SK-N-MC (cell line): ENCODE measurements around the gene SLC27A3.

Experiments
- DNase-seq: peaks from one replicate; pipeline ENCODE4 v3.0.0-alpha.2; 2011; ENCODE audit warnings: low read depth, low spot score
- H3K27ac ChIP-seq: fragments of 200-600 bp; sonication (generic); 2 replicates; pipeline ENCODE4 v1.5.1; 2016; ENCODE audit warnings: mixed run types
- H3K36me3 ChIP-seq: fragments of 200-600 bp; sonication (generic); 2 replicates; pipeline ENCODE4 v1.6.1; 2017; ENCODE audit warnings: antibody characterized with exemption, low read length, mixed read lengths; ENCODE audit not compliant: insufficient read depth
- H3K4me3 ChIP-seq: fragments of 200-600 bp; sonication (generic); 2 replicates; pipeline ENCODE4 v1.5.1; 2016
- H3K9ac ChIP-seq: fragments of 200-600 bp; sonication (generic); 2 replicates; pipeline ENCODE4 v1.8.0; 2017; ENCODE audit warnings: mixed run types, mixed read lengths; ENCODE audit not compliant: insufficient read length
- H3K9me3 ChIP-seq: fragments of 200-600 bp; sonication (generic); 2 replicates; pipeline ENCODE4 v1.6.1; 2017; ENCODE audit warnings: low read depth, mild to moderate bottlenecking, antibody characterized with exemption, low read length, moderate library complexity, mixed read lengths
- EZH2 ChIP-seq: fragments of 200-600 bp; sonication (generic); IDR thresholded peaks from one replicate; pipeline ENCODE4 v1.6.1; 2017; ENCODE audit warnings: antibody characterized with exemption
- FOXP2 ChIP-seq: optimal IDR thresholded peaks from 2 replicates; pipeline ENCODE3; 2011; ENCODE audit warnings: mild to moderate bottlenecking, moderate library complexity; ENCODE audit not compliant: insufficient read depth; ENCODE audit errors: extremely low read length, control extremely low read depth
- POLR2AphosphoS5 ChIP-seq: IDR thresholded peaks from 2 replicates; pipeline ENCODE4 v1.6.1; 2012; ENCODE audit warnings: mild to moderate bottlenecking, low read depth, low read length, borderline replicate concordance

SLC27A3 gene

GRCh38 chr1:153805886-153806719, 30.9 kb downstream of the SLC27A3 start:
- Histone ChIP-seq H3K27ac (peak overlapping the region; percentile 73), H3K9ac (no peak overlapping the region), H3K4me3 (no peak overlapping the region), H3K9me3 (no peaks in the 10 kb centered on the region), H3K36me3 (peaks cover 19% of the 10 kb centered on the region; the same call in 1 of the 2 replicates)
- TF ChIP-seq EZH2 (no peak), FOXP2 (no peak), POLR2AphosphoS5 (no peak)
- no peak for DNase-seq

- Histone ChIP-seq H3K9ac (no peak overlapping the region), H3K4me3 (no peak overlapping the region), H3K36me3 (peaks cover 70% of the 10 kb centered on the region), H3K9me3 (no peaks in the 10 kb centered on the region), H3K27ac (no peak overlapping the region)
- no peak for TF ChIP-seq POLR2AphosphoS5
- no peak for TF ChIP-seq FOXP2
- TF ChIP-seq EZH2, result no peak
- DNase-seq, result no peak
Observed at GRCh38 chr1:153816283-153816889, 41.2 kb downstream of the SLC27A3 start.

GRCh38 chr1:153818876-153819275, 43.7 kb downstream of the SLC27A3 start:
- no peak overlapping the region for H3K9ac ChIP-seq
- no peak for DNase-seq
- peaks cover 48% of the 10 kb centered on the region for H3K36me3 ChIP-seq
- no peak overlapping the region for H3K4me3 ChIP-seq
- H3K27ac ChIP-seq, result no peak overlapping the region
- TF ChIP-seq POLR2AphosphoS5 (no peak), FOXP2 (no peak), EZH2 (no peak)
- no peaks in the 10 kb centered on the region for H3K9me3 ChIP-seq

GRCh38 chr1:153827168-153827964, 52.2 kb downstream of the SLC27A3 start:
- H3K9me3 ChIP-seq, result no peaks in the 10 kb centered on the region
- TF ChIP-seq POLR2AphosphoS5, result no peak
- TF ChIP-seq EZH2, result no peak
- TF ChIP-seq FOXP2, result no peak
- H3K4me3 ChIP-seq, result no peak overlapping the region
- peaks cover 24% of the 10 kb centered on the region for H3K36me3 ChIP-seq
- no peak for DNase-seq
- H3K9ac ChIP-seq, result no peak overlapping the region
- H3K27ac ChIP-seq, result no peak overlapping the region
